GM21825 (cell line): ENCODE results near the gene TMEM187.

Source experiments
- ATAC-seq: cut with Tn5 transposase; IDR thresholded peaks from one replicate; pipeline ENCODE4 v1.9.1; 2021; ENCODE audit warnings: mild to moderate bottlenecking, moderate library complexity; ENCODE audit not compliant: unreplicated experiment

TMEM187 gene

DNA sequence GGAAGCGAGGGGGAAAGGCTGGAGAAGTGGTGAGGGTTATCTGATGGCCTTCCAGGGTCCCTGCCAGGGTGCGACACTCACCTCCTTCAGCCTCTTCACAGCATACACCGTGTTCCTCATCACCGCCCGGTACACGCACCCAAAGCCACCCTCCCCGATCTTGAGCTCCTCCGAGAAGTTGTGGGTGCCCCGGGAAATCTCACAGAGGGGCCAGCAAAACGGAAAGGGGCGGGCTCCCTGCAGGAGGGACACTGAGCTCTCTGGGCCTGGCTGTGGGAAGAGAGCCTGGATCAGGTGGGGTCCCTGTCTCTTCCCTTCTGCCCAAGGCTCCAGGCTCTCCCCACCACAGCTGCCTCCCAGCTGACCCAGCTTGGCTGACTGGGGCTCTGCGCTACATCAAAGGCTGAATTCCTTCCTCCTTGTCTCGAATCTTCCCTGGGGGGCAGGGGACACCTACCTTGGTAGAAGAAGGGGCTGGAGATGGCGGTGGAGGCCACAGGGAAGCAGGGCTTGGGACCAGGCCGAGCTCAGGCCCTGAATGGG, 46.0 kb downstream of the TMEM187 start:
- no peak for ATAC-seq

- ATAC-seq, result no peak
Measured at GRCh38 chrX:154019061-154019621, 46.6 kb downstream of the TMEM187 start.

DNA sequence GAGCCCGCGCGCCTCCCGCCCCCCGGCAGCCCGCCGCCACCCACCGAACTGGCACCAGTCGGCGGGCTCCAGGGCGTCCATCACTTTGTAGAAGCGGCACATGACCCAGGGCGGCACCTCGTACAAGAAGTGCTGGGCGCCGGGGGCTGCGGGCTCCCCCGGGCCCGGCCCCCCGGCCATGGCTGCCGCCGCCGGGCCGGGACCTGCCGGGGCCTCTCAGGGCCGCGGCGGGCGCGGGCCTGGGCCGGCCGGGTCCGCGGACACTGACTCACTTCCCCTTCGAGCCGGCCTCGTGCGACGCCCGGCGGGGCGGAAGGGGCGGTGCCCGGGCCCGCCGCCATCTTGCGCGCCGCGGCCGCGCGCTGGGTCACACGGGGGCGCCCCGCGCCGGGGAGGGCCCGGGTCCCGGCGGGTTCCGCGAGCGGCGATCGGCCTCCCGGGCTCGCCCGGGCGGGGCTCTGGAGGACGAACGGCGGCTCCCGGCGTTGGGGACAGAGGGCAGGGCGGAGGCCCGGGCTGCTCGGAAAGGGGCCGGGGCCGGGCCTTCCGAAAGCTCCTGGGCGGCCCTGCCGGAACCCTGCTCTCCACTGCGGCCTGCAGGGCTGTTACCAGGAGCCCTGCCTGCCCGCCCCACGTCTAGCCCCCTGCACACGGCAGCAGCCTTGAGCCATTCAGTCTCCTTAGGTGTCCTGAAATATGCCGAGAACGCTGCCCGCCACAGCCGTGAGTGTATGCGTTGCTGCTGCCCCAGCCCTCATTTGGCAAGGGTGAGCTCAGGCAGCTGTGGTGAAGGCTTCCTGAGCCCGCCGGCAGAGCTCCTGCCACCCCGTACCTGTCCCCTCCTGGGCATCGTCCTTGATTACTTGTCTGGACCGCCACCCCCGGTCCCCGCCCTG, 47.3 kb downstream of the TMEM187 start, which contains the start of gene IRAK1:
IRAK1 (minus strand) TSS at position 270 of the 896 bp plus-strand sequence; CDS start at position 180, 90 bp downstream.
- ATAC-seq, result peak; percentile 68

- ATAC-seq, result no peak
Measured at GRCh38 chrX:154020536-154021115, 48.1 kb downstream of the TMEM187 start.

DNA sequence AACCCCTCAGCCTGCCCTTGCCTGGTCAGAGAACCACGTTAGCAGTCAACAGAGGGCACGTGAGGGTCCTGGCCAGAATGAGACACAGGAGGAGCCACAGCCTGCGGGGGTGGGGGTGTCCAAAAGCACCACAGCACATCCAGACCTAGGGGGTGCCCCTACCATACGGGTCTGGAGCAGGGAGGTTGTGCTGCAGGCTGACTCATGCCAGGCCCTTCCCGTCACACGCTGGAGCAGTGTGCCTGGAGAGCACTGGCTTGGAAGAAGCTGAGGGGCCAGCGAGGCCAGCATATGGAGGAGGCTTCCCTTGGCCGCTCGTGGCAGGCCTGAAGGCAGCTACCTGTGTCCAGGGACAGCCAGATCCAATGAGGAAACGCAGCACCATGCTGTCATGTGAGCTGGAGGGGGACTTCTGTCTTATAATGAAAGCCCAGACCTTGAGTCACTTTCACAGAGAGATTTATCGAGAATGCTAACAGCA, 48.6 kb downstream of the TMEM187 start:
- ATAC-seq, result no peak

DNA sequence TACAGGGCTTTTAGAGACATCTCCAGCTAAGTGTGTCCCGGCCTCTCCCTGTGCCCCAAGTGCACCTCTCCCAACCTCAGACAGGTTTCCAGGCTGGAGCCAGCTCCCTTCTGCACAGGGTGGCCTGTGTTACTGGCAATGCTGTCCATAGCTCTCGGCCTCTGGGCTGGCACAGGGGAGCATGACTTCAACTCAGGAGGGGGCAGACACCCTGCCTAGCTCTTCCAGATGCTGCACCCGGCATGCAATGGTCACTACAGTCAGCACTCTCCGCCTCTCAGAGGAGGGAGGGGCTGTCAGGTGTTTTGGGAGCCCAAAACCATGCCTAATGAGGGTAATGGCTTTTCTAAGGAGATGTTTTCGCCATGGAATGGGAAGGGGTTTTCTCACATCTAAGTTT, 49.6 kb downstream of the TMEM187 start:
- no peak for ATAC-seq

DNA sequence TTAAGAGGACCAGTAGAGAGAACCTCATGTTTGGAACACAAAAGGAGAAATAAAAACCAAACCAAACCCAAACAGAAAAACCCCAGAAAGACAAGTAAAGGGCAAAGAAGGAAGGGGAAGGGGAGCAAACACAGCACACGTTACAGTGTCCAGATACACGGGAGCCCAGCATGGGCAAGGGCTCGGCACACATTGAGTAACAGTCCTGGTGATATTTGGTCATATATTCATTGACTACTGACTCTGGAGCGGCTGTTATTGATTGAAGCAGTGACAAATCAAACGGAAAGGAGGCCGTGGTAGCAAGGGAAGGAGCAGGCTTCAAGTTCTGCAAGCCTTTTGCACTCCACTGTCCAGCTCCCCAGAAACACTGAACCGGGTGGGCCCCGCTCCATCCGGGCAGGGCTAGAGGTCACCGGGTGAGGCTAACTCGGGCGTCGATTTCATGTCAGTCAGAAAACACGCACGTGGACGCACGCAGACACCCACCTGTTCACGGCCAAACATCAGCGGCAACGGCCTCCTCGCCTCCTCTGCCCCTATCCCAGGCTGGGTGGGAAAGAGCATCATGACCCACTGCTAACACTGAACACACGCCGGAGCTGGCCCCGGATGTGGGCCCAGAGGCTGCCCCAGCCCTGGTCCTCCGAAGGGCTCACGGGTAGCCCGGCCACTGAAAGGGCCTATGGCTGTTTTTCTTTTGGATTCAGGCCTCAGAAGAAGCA, 50.9 kb downstream of the TMEM187 start:
- no peak for ATAC-seq

- no peak for ATAC-seq
Measured at GRCh38 chrX:154024271-154024670, 51.7 kb downstream of the TMEM187 start.

- ATAC-seq, result no peak
Measured at GRCh38 chrX:154025230-154025629, 52.7 kb downstream of the TMEM187 start.

DNA sequence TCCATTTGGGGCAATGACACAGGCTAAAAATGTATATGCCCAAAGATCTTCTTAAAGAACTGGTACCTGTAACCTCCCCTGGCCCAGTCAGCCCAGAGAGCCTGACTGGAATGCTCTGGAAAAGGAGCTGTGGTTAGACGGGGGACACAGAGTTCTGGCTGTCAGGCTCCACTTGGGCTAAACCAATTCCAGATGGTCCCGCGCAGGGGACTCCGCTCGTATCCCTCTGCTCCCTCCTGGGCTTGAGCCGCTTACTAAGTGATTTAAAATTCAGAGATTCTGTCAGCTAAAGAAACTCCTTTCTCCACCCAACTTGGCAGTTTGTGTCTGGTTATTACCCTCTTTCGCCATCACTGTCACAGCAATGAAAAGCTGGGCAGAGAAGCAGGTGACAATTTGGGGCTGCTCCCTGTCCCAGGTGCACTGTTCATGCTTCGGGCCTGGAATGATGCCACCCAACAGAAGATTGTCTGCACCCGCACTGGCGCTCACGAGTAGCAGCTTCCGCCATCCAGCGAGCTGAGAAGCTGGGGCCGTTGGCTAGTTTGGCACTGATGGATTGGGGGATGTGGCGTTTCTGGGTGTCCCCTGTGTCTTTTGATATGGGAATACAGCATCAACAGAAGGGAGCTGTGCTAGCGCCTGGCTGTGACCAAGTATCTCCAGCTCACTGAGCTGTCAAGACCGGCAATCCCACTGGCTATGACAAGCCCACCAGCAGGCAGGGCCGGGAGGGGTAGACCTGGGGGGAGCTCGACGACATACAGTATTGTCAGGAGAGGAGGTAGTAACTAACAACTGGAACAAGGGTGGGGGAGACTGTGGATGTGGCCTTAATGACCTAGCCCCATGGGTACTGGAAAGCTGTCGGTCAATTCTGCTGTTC, 53.8 kb downstream of the TMEM187 start:
- no peak for ATAC-seq

GRCh38 chrX:154027022-154027402, 54.5 kb downstream of the TMEM187 start:
- no peak for ATAC-seq

DNA sequence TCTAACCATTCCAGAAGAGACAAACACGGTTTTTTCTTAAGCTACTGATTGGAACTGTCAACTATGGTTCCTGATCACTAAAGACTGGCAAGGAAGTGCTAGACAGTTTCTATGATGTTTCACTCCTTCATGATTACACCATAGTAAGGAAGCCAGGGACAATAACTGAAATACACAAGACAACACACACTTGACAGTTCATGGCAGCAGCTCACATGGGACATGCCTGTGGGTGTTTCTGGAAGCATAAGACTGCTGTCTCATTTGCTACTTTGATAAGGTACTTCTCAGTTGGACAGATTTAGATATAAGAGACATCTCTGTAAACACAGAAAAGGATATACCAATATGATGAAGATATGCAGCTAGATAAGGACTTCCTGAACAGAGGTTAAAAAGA, 55.4 kb downstream of the TMEM187 start:
- no peak for ATAC-seq

DNA sequence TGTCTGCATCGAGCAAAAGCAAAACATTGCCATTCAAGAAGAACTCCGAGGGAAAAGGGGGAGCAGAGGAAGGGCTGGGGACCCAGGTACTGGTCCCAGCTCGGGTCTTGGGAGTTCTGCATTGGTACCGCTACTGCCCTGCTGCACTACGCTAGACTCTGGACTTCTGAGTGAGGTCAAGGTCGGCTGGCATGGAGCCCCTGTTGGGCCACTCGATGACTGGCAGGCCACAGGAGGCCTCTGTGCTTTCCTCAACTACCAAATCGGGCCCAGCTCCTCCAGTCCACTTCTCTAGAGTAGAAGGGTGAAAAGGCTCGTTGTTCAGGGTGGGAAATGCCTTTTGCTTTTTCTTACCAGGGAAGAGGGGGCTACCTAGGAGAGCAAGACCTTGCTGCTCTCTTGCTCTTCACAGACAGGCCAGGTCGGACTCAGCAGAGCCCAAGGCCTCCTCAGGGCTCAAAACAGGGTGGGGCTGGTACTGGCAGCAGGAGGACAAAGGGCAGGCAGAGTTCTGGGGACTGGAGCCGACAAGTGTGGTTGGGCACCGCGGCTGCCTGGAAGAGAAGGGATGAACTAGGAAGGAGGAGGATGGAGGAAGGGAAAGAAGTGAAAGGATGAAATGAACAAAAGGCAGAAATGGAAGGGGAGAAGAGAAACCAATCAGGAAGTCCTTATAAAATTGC, 56.1 kb downstream of the TMEM187 start:
- no peak for ATAC-seq

DNA sequence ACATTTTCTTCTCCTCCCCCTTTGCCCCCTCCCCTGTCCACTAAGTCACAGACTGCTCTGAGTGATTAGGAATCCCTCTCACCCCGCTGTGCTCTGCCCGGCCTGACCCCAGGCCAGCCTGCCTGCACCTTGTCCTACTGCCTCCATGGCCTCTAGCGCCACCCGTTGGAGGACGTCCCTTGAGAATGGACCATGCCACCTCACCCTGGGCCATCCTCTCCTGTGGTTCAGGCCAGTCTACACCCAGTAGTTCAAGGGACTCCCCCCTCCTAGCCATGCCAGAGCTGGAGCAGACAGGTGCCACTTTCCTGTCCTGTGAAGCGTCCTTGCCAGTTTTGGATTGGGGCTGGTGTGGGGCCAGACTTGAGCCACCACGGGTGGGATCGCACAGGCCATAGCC, 56.9 kb downstream of the TMEM187 start:
- ATAC-seq, result no peak

GRCh38 chrX:154030266-154030665, 57.7 kb downstream of the TMEM187 start:
- ATAC-seq, result no peak

GRCh38 chrX:154030715-154031305, 58.3 kb downstream of the TMEM187 start:
- ATAC-seq, result no peak

GRCh38 chrX:154032160-154032559, 59.6 kb downstream of the TMEM187 start:
- no peak for ATAC-seq

DNA sequence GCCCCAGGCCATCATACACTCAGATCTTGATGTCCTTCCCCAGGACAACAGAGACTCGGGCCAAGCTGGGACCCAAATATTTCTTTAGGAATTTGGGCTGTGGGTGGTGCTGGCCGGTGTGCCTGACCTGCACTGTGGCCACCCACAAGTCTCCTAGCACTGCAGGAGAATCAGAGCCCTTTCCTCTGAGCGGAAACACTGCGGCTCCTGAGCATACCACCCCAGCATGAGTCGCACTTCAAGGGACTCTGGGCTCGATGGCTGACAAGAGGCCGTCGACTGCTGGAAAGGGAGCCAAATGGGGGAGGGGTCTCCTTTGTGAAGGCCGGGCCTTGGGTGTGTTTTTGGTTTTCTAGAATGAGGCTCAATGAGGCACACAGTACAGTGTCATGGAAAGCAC, 60.1 kb downstream of the TMEM187 start:
- no peak for ATAC-seq
